Amniotic stem cell (primary cell): ENCODE data around the gene CCDC80.
A peak's percentile ranks its signal among the peaks of the same experiment; 100 is the strongest.
"Not testable (repeated sequence)": the region's sequence is repeated elsewhere in the genome, so short reads cannot be mapped to it uniquely, and the experiment has no call there.

Experiments
- DNase-seq: peaks from one replicate; lab custom pipeline; 2025; lab: John Stamatoyannopoulos, UW

Gene CCDC80

GRCh38 chr3:112640930-112641801 is at the start of gene CCDC80:
TSS of gene CCDC80 (minus strand) at chr3:112641143. CDS start at chr3:112639905, 1,238 bp downstream.
- DNase-seq: peak; percentile 71

- DNase-seq: no peak
Observed at GRCh38 chr3:112689989-112690388, 49.0 kb upstream of the CCDC80 start.

- no peak for DNase-seq
Observed at GRCh38 chr3:112689385-112689784, 48.4 kb upstream of the CCDC80 start.

- no peak for DNase-seq
Observed at GRCh38 chr3:112688819-112689218, 47.9 kb upstream of the CCDC80 start.

- DNase-seq: no peak
Observed at GRCh38 chr3:112688085-112688769, 47.3 kb upstream of the CCDC80 start.

- no peak for DNase-seq
Observed at GRCh38 chr3:112687616-112688015, 46.7 kb upstream of the CCDC80 start.

- no peak for DNase-seq
Observed at GRCh38 chr3:112687211-112687610, 46.3 kb upstream of the CCDC80 start.

GRCh38 chr3:112685956-112686799 is 45.2 kb upstream of the CCDC80 start:
- DNase-seq: no peak

- peak; percentile 81 for DNase-seq
Observed at GRCh38 chr3:112685420-112685819, 44.5 kb upstream of the CCDC80 start.

GRCh38 chr3:112682361-112682760 is 41.4 kb upstream of the CCDC80 start:
- DNase-seq: no peak

- no peak for DNase-seq
Observed at GRCh38 chr3:112681822-112682325, 40.9 kb upstream of the CCDC80 start.

GRCh38 chr3:112676659-112677234 is 35.8 kb upstream of the CCDC80 start:
- DNase-seq: peak; percentile 90

GRCh38 chr3:112675943-112676535 is 35.1 kb upstream of the CCDC80 start:
- DNase-seq: no peak

- DNase-seq: no peak
Observed at GRCh38 chr3:112675349-112675748, 34.4 kb upstream of the CCDC80 start.

- DNase-seq: no peak
Observed at GRCh38 chr3:112672716-112673541, 32.0 kb upstream of the CCDC80 start.

- peak; percentile 66 for DNase-seq
Observed at GRCh38 chr3:112671930-112672715, 31.2 kb upstream of the CCDC80 start.

- DNase-seq: no peak
Observed at GRCh38 chr3:112670824-112671223, 29.9 kb upstream of the CCDC80 start.

- DNase-seq: no peak
Observed at GRCh38 chr3:112667599-112667998, 26.7 kb upstream of the CCDC80 start.

GRCh38 chr3:112665009-112665408 is 24.1 kb upstream of the CCDC80 start:
- not testable (repeated sequence) for DNase-seq

GRCh38 chr3:112656043-112656442 is 15.1 kb upstream of the CCDC80 start:
- no peak for DNase-seq
